ENCODE results near the gene FHIP1B. TPM values are rescaled to one million over a fixed set of nuclear protein-coding genes. Genes with fewer than 3 reads are reported as not detected.

Gene FHIP1B
- total RNA-seq, 4 donors from 2014 or later = 13.0 to 50.4 (median 20.0) TPM

GRCh38 chr11:6233984-6234386, 451 bp downstream of the FHIP1B start:
- no peak for ATAC-seq
- Histone ChIP-seq H3K27ac (peak overlapping the region; percentile 73 to 89 (median 86)), H3K36me3 (no peaks in the 10 kb centered on the region), H3K27me3 (no peaks in the 10 kb centered on the region), H3K4me3 (peak overlapping the region; percentile 78 to 79), H3K9me3 (no peaks in the 10 kb centered on the region), H3K4me1 (peaks cover 0 to 37% (median 9%) of the 10 kb centered on the region in 3 donors)
- TF ChIP-seq POLR2A (IDR thresholded peaks at IDR 0.05) = no peak
- TF ChIP-seq EP300 (IDR thresholded peaks at IDR 0.05) = no peak
- TF ChIP-seq CTCF (IDR thresholded peaks at IDR 0.05) = no peak
- TF ChIP-seq POLR2AphosphoS5 (IDR thresholded peaks at IDR 0.05) = no peak
- WGBS, 2 donors (ENCODE audit: low coverage in 1 of 2) = 1% methylated on average over 10 of the region's 10 CpGs

- Histone ChIP-seq H3K27me3 (no peaks in the 10 kb centered on the region), H3K27ac (no peak overlapping the region), H3K4me1 (peaks cover 0 to 37% (median 9%) of the 10 kb centered on the region in 3 donors), H3K9me3 (no peaks in the 10 kb centered on the region), H3K4me3 (no peak overlapping the region), H3K36me3 (no peaks in the 10 kb centered on the region)
- no peak for ATAC-seq
- TF ChIP-seq POLR2AphosphoS5 (IDR thresholded peaks at IDR 0.05) (no peak), CTCF (IDR thresholded peaks at IDR 0.05) (no peak), POLR2A (IDR thresholded peaks at IDR 0.05) (no peak)
Observed at GRCh38 chr11:6232899-6233298, 1.5 kb downstream of the FHIP1B start.

- no peak overlapping the region for H3K4me3 ChIP-seq
- no peak overlapping the region for H3K27ac ChIP-seq
- H3K9me3 ChIP-seq = no peaks in the 10 kb centered on the region
- no peak for ATAC-seq
- WGBS, 2 donors (ENCODE audit: low coverage in 1 of 2) = 43 to 61% methylated on average over 1 to 2 of the region's 2 CpGs
- H3K36me3 ChIP-seq = no peaks in the 10 kb centered on the region
- peaks cover 0 to 45% (median 12%) of the 10 kb centered on the region in 3 donors for H3K4me1 ChIP-seq
- no peaks in the 10 kb centered on the region for H3K27me3 ChIP-seq
- TF ChIP-seq CTCF (IDR thresholded peaks at IDR 0.05) (no peak), POLR2A (IDR thresholded peaks at IDR 0.05) (no peak), EP300 (IDR thresholded peaks at IDR 0.05) (no peak), POLR2AphosphoS5 (IDR thresholded peaks at IDR 0.05) (no peak)
Observed at GRCh38 chr11:6229911-6230310, 4.5 kb downstream of the FHIP1B start.

GRCh38 chr11:6228520-6228919, 5.9 kb downstream of the FHIP1B start:
- no peak for ATAC-seq
- H3K9me3 ChIP-seq = no peaks in the 10 kb centered on the region
- H3K27ac ChIP-seq = no peak overlapping the region
- no peak overlapping the region for H3K4me3 ChIP-seq
- TF ChIP-seq EP300 (IDR thresholded peaks at IDR 0.05) (no peak), POLR2AphosphoS5 (IDR thresholded peaks at IDR 0.05) (no peak)
- peaks cover 0 to 39% (median 8%) of the 10 kb centered on the region in 3 donors for H3K4me1 ChIP-seq
- 55 to 88% methylated on average over 2 to 3 of the region's 3 CpGs for WGBS, 2 donors (ENCODE audit: low coverage in 1 of 2)
- H3K27me3 ChIP-seq = no peaks in the 10 kb centered on the region
- peaks cover 0 to 10% of the 10 kb centered on the region in 2 donors for H3K36me3 ChIP-seq

- ATAC-seq = no peak
- H3K9me3 ChIP-seq = no peaks in the 10 kb centered on the region
- H3K4me1 ChIP-seq = peaks cover 0 to 18% (median 3%) of the 10 kb centered on the region in 3 donors
- H3K4me3 ChIP-seq = no peak overlapping the region
- WGBS, 2 donors (ENCODE audit: low coverage in 1 of 2) = 64% methylated on average over 2 of the region's 2 CpGs; no CpG with 5 or more reads in 1 of the 2 donors
- peaks cover 3 to 37% of the 10 kb centered on the region in 2 donors for H3K36me3 ChIP-seq
- TF ChIP-seq EP300 (IDR thresholded peaks at IDR 0.05) (no peak), POLR2AphosphoS5 (IDR thresholded peaks at IDR 0.05) (no peak), CTCF (IDR thresholded peaks at IDR 0.05) (no peak), POLR2A (IDR thresholded peaks at IDR 0.05) (no peak)
- no peak overlapping the region for H3K27ac ChIP-seq
- H3K27me3 ChIP-seq = no peaks in the 10 kb centered on the region
Observed at GRCh38 chr11:6225896-6226295, 8.5 kb downstream of the FHIP1B start.

Data from gastroesophageal sphincter (tissue), 4 donors.